Loucy (cell line): ENCODE measurements around the gene ACSBG1.

Experiments
- H2AFZ ChIP-seq: fragments of 200-600 bp; sonication (generic); 2 replicates; pipeline ENCODE4 v1.6.0; 2016; ENCODE audit warnings: antibody characterized with exemption, mild to moderate bottlenecking, low read length, moderate library complexity
- H3F3A ChIP-seq: fragments of 200-600 bp; 2 replicates; pipeline ENCODE4 v1.6.0; 2016; ENCODE audit warnings: antibody characterized with exemption, low read depth, mild to moderate bottlenecking
- H3K27me3 ChIP-seq: fragments of 200-600 bp; sonication (generic); 2 replicates; pipeline ENCODE4 v1.6.1; 2014; ENCODE audit warnings: low read length, mild to moderate bottlenecking; ENCODE audit not compliant: insufficient read depth, poor library complexity, severe bottlenecking
- H3K36me3 ChIP-seq: fragments of 200-600 bp; sonication (generic); 2 replicates; pipeline ENCODE4 v1.6.1; 2016; ENCODE audit warnings: low read length; ENCODE audit not compliant: insufficient read depth
- H3K4me1 ChIP-seq: fragments of 200-600 bp; sonication (generic); 2 replicates; pipeline ENCODE4 v1.5.1; 2014; ENCODE audit warnings: low read length, mild to moderate bottlenecking; ENCODE audit not compliant: insufficient read depth, poor library complexity, severe bottlenecking
- H3K4me2 ChIP-seq: fragments of 200-600 bp; sonication (generic); 2 replicates; pipeline ENCODE4 v1.6.0; 2014; ENCODE audit warnings: antibody characterized with exemption, low read length, low read depth, mild to moderate bottlenecking; ENCODE audit not compliant: poor library complexity, severe bottlenecking
- H3K4me3 ChIP-seq: fragments of 200-600 bp; sonication (generic); 2 replicates; pipeline ENCODE4 v1.5.1; 2014; ENCODE audit warnings: low read length, mild to moderate bottlenecking, mixed read lengths; ENCODE audit not compliant: poor library complexity, severe bottlenecking
- H3K79me2 ChIP-seq: fragments of 200-600 bp; sonication (generic); 2 replicates; pipeline ENCODE4 v1.6.1; 2014; ENCODE audit warnings: low read length; ENCODE audit not compliant: insufficient read depth
- H3K9ac ChIP-seq: fragments of 200-600 bp; sonication (generic); 2 replicates; pipeline ENCODE4 v1.6.0; 2014; ENCODE audit warnings: mild to moderate bottlenecking, low read depth, low read length, moderate library complexity; ENCODE audit not compliant: poor library complexity, severe bottlenecking
- H3K9me2 ChIP-seq: fragments of 200-600 bp; sonication (generic); replicated peaks from 2 replicates; pipeline ENCODE4 v1.6.1; 2016; ENCODE audit warnings: low read depth, low read length, mixed read lengths
- H3K9me3 ChIP-seq: fragments of 200-600 bp; sonication (generic); 2 replicates; pipeline ENCODE4 v1.6.1; 2014; ENCODE audit warnings: mild to moderate bottlenecking, antibody characterized with exemption, low read length, low read depth; ENCODE audit not compliant: insufficient read depth
- H4K20me1 ChIP-seq: fragments of 200-600 bp; sonication (generic); 2 replicates; pipeline ENCODE4 v1.6.0; 2014; ENCODE audit warnings: antibody characterized with exemption, low read length, mild to moderate bottlenecking; ENCODE audit not compliant: insufficient read depth, poor library complexity, severe bottlenecking
- CTCF ChIP-seq: fragments of 200-600 bp; sonication (generic); conservative IDR thresholded peaks from 2 replicates; pipeline ENCODE4 v1.5.1; 2014; ENCODE audit warnings: mild to moderate bottlenecking, antibody characterized with exemption, low read length
- EZH2phosphoT487 ChIP-seq: fragments of 200-600 bp; IDR thresholded peaks from 2 replicates; pipeline ENCODE4 v1.6.1; 2018; ENCODE audit warnings: antibody characterized with exemption, mild to moderate bottlenecking, moderate library complexity, borderline replicate concordance

Gene ACSBG1

GRCh38 chr15:78139578-78139977, 94.8 kb downstream of the ACSBG1 start:
- no peaks in the 10 kb centered on the region for H3K36me3 ChIP-seq
- H3K4me3 ChIP-seq, result no peak overlapping the region
- H2AFZ ChIP-seq, result no peak overlapping the region
- no peaks in the 10 kb centered on the region for H3K27me3 ChIP-seq
- no peaks in the 10 kb centered on the region for H3K9me2 ChIP-seq
- H3K9ac ChIP-seq, result no peak overlapping the region
- H3K9me3 ChIP-seq, result no peaks in the 10 kb centered on the region
- no peaks in the 10 kb centered on the region for H3K4me1 ChIP-seq
- TF ChIP-seq EZH2phosphoT487 (no peak), CTCF (no peak)
- no peak overlapping the region for H3K4me2 ChIP-seq
- no peaks in the 10 kb centered on the region for H4K20me1 ChIP-seq
- no peaks in the 10 kb centered on the region for H3F3A ChIP-seq
- no peaks in the 10 kb centered on the region for H3K79me2 ChIP-seq

GRCh38 chr15:78133801-78134200, 100.6 kb downstream of the ACSBG1 start:
- Histone ChIP-seq H3F3A (peaks cover 7% of the 10 kb centered on the region; the same call in 1 of the 2 replicates), H3K4me2 (no peak overlapping the region), H3K9ac (no peak overlapping the region), H3K79me2 (no peaks in the 10 kb centered on the region), H4K20me1 (no peaks in the 10 kb centered on the region), H3K4me1 (peaks cover 17% of the 10 kb centered on the region), H2AFZ (no peak overlapping the region), H3K36me3 (no peaks in the 10 kb centered on the region), H3K9me3 (no peaks in the 10 kb centered on the region), H3K27me3 (no peaks in the 10 kb centered on the region), H3K9me2 (no peaks in the 10 kb centered on the region), H3K4me3 (no peak overlapping the region)
- no peak for TF ChIP-seq EZH2phosphoT487

DNA sequence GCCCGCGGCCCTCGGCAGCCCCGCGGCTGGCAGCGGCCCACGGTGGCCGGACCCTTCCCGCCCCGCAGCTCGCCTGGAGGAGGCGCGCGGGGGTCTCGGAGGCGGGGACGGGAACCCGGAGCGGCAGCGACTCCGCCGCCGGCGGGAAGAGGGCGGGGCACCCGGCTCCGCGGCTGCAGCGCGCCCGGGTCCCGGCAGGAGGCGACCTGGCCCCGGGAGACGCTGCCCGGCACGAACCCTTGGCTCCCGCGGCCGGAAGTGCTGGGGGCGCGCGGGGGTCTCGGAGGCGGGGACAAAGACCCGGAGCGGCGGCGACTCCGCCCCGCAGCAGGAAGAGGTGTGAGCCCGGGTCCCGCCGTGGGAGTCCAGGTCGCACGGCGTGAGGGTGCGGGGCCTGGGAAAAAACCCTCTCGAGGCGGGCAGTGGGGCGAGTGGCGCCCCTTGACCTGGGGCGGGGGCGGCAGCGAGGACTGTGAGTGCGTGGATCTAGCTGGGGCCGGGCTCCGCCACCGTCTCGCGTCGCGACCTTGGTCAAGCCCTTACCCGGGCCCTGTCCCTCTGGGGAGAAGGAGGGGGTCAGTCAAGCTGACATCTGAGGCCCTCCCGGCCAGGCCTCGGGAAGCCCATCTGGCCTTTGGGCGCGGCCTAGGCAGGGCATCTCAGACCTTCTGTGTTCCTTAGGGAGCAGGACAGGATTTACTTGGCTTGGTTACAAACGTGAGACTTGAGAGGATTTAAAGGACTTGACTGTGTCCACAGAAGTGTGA, 102.9 kb downstream of the ACSBG1 start, which contains the start of gene CIB2:
Gene CIB2, minus strand, starts transcription at position 151 of the 767 bp plus-strand sequence. CDS start 230 bp downstream, outside the sequence.
- Histone ChIP-seq H4K20me1 (no peaks in the 10 kb centered on the region), H3K9me3 (no peaks in the 10 kb centered on the region), H2AFZ (peak within 1 kb of the TSS; percentile 90), H3K27me3 (no peaks in the 10 kb centered on the region), H3K4me2 (peak within 1 kb of the TSS; percentile 98), H3K4me3 (peak within 1 kb of the TSS; percentile 80), H3F3A (peaks cover 7% of the 10 kb centered on the region; the same call in 1 of the 2 replicates), H3K4me1 (peaks cover 17% of the 10 kb centered on the region), H3K79me2 (no peaks in the 10 kb centered on the region), H3K9ac (peak within 1 kb of the TSS; percentile 92), H3K36me3 (no peaks in the 10 kb centered on the region), H3K9me2 (no peaks in the 10 kb centered on the region)
- TF ChIP-seq EZH2phosphoT487, result no peak
- peak; percentile 64 for TF ChIP-seq CTCF
